Retina (tissue), 1 donor: Measurements from ENCODE around the gene COX5B.
A peak's percentile ranks its signal among the peaks of the same experiment; 100 is the strongest.
"Not testable (repeated sequence)": the region's sequence is repeated elsewhere in the genome, so short reads cannot be mapped to it uniquely, and the experiment has no call there.

Source experiments
- DNase-seq: peaks from one replicate; pipeline ENCODE4 v3.0.0-alpha.2; 2016

Gene COX5B

GRCh38 chr2:97654791-97655190, 8.9 kb downstream of the COX5B start:
- DNase-seq = no peak

- DNase-seq = no peak
Observed at GRCh38 chr2:97656129-97656755, 10.4 kb downstream of the COX5B start.

- no peak for DNase-seq
Observed at GRCh38 chr2:97656905-97657587, 11.2 kb downstream of the COX5B start.

- DNase-seq = no peak
Observed at GRCh38 chr2:97657986-97658690, 12.3 kb downstream of the COX5B start.

GRCh38 chr2:97658691-97659157, 12.9 kb downstream of the COX5B start:
- no peak for DNase-seq

GRCh38 chr2:97659256-97660043, 13.6 kb downstream of the COX5B start:
- DNase-seq = no peak

GRCh38 chr2:97660044-97660774, 14.3 kb downstream of the COX5B start:
- no peak for DNase-seq

- no peak for DNase-seq
Observed at GRCh38 chr2:97660775-97661389, 15.0 kb downstream of the COX5B start.

- DNase-seq = no peak
Observed at GRCh38 chr2:97661927-97662326, 16.1 kb downstream of the COX5B start.

GRCh38 chr2:97662386-97662894, 16.6 kb downstream of the COX5B start:
- DNase-seq = no peak

GRCh38 chr2:97662895-97663625, 17.2 kb downstream of the COX5B start:
- peak; percentile 86 for DNase-seq

GRCh38 chr2:97663626-97663961, 17.7 kb downstream of the COX5B start:
- DNase-seq = no peak

GRCh38 chr2:97663962-97664635, 18.2 kb downstream of the COX5B start, which contains the start of gene ACTR1B:
Gene ACTR1B (minus strand): TSS chr2:97664044. CDS start chr2:97663890, 154 bp downstream.
- DNase-seq = peak; percentile 99

GRCh38 chr2:97664636-97664970, 18.7 kb downstream of the COX5B start:
- DNase-seq = no peak

- no peak for DNase-seq
Observed at GRCh38 chr2:97669448-97669847, 23.6 kb downstream of the COX5B start, which contains the start of gene C2orf92. Gene C2orf92 (plus strand): TSS chr2:97669713. CDS start chr2:97669789, 76 bp downstream.

GRCh38 chr2:97670471-97670870, 24.6 kb downstream of the COX5B start:
- DNase-seq = no peak

- DNase-seq = no peak
Observed at GRCh38 chr2:97671526-97671925, 25.7 kb downstream of the COX5B start.

- DNase-seq = not testable (repeated sequence)
Observed at GRCh38 chr2:97672606-97673140, 26.8 kb downstream of the COX5B start.

- no peak for DNase-seq
Observed at GRCh38 chr2:97673182-97673914, 27.5 kb downstream of the COX5B start.
